ENCODE data around the gene COPS3.

DNA sequence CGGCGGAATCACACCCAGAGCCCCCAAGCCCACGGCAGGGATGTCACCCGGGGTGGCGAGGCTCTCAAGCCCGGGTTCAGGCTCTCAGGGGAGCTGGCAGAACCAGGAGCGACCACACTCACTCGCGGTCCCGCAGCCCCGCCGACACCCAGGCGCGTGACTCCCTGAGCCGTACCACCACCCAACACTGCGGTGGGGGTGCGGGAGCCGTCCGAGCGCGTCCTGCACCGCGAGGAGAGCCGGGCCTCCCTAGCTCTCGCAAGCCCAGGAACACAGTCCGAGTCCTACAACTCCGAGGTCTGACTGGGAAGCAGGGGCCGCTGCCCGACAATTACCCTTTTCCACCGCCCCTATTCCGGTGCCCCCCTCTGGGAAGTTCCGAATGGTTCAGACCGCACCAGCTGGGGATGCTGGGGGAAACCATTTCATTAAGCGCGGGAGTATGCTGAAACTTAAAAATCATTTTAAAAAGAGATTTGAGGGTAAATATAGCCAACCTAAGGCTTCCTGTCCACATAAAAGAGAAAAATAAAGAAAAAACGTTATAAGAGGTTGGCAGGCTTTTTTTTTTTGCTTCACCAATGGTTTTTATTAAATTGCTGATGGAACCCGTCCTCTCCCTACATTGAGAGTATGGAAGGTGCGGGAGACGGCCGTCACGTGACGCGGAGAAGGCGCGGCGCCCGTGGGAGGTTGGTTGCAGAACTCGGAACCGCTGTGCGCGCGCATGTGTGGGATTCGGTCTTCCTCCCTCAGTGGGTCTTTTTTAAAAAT lies 43.8 kb downstream of the COPS3 start, which contains the start of gene FLCN:
- TF ChIP-seq CTCF (IDR thresholded peaks at IDR 0.05) (peak in 2 of 4 experiments; percentile 37 to 51), POLR2A (IDR thresholded peaks at IDR 0.05) (peak; percentile 74 to 83), POLR2AphosphoS5 (IDR thresholded peaks at IDR 0.05) (peak; percentile 82)
